ENCODE measurements around the gene LHFPL3. TPM values are rescaled to one million over a fixed set of nuclear protein-coding genes. Genes with fewer than 3 reads are reported as not detected.
"Not testable (repeated sequence)": the region's sequence is repeated elsewhere in the genome, so short reads cannot be mapped to it uniquely, and the experiment has no call there.

The LHFPL3 gene
- total RNA-seq, 1 donor from 2014 or later = not detected

DNA sequence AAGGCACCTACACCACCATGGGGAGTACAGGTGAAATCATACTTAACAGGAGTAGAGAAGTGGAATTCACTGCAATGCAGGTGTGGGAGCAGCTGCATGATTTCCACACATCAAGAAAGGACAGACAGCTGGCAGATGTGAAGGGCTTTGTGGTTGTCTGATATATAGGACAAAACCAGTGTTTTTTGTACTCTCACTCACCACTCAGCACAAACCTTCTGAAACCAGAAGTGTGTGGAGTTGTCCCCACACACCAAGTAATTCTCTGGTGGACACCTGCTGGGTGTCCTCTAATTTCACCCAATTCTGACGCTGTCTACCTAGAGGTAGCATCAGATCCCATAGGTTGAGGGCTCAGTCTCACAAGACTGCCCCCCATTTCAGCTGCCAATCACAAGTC lies 357.9 kb downstream of the LHFPL3 start:
- DNase-seq (ENCODE audit: low read depth, low spot score) = no peak

DNA sequence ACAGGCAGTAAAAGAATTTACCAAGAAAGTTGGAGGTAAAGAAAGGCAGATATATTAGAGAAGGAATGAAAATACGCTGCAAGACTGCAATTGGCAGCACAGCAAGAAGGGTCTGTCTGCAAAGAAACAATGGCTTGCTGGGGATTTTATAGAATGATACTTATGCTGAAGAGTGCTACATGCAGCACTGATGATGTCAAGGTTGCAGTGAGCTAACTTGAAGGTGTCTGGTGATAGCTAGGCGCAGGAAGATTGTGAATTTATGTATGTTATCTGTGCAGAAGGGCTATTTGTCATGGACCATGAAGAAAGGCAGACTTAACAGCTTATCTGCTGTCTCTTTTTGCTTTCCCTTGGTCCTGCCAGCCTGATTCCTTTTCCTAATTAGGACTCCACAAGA lies 366.3 kb downstream of the LHFPL3 start:
- DNase-seq (ENCODE audit: low read depth, low spot score) = no peak

DNA sequence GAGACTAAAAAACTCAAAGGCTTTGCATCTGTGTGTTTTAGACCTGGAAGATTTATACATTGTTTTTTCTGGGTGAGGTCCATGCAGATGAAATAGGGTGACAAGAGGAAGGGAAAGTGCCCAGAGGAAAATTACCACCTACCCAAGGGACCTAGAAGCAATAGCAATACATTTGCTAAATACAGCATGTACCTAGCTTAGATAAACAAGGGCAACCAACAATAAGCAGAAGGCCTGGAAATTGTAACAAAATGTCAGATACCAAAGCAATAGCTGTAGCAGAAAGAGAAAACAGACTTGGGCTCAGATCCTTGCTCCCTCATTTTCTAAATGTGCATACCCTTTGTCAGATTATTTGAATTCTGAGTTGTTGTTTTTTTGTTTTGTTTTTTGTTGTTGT lies 367.2 kb downstream of the LHFPL3 start:
- DNase-seq (ENCODE audit: low read depth, low spot score) = no peak

DNA sequence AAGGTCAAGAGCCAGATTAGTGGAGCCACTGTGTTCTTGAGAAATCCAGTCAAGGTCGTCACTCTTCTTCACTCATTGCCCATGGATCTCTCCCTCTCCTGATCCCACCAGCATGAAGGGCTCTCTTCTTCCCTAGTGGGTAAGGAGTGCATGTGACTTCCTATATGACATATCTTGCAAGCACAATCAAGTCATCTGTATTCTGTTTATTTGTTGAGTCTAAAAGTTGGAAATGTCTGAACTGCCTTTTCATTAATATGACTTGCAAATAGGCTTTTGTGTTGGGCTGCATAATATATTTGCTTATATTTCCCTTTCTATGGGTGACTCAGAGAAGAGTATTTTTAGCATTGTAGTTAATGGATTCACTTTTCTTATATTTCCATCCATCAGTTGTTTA lies 371.9 kb downstream of the LHFPL3 start:
- DNase-seq (ENCODE audit: low read depth, low spot score) = no peak

DNA sequence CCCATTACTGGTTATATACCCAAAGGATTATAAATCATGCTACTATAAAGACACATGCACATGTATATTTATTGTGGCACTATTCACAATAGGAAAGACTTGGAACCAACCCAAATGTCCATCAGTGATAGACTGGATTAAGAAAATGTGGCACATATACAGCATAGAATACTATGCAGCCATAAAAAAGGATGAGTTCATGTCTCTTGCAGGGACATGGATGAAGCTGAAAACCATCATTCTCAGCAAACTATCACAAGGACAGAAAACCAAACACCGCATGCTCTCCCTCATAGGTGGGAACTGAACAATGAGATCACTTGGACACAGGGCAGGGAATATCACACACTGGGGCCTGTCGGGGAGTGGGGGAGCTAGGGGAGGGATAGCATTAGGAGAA lies 392.6 kb downstream of the LHFPL3 start:
- not testable (repeated sequence) for DNase-seq (ENCODE audit: low read depth, low spot score)

DNA sequence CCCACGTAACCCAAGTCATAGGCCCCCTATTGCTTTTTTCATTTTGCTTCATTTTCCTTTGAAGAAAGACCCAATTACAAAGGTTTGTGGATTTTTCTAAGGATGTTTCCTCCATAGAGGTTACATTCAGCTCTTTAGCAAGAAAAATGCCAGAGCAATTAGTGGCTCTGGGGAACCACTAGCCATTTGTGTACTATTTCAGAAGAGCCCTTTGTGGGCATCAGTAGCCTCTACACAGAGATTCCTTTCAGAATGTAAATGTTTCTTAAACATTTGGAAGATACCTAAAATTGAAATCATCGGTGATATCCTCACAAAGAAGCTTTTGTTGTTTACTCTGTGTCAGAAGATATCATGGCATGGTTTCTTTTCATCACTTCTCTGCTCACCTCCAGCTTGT lies 394.6 kb downstream of the LHFPL3 start:
- no peak for DNase-seq (ENCODE audit: low read depth, low spot score)

DNA sequence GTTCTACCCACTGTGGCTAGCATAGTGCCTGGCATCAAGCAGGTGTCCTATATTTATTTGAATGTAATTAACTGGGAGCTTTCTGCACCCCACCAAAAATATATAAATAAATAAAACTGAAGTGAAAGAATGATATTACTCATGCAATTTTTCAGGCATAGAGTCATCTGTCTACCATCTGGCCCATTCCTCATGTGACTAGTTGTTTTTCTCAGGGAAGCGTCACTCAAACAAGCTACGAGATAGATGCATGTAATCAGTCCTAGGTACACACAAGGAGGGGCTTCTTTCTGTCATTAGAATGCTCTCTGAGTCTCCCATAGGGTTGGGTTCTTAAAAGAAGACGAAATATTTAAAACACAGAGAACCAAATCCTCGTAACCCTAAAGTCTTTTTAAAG lies 430.1 kb downstream of the LHFPL3 start:
- DNase-seq (ENCODE audit: low read depth, low spot score) = no peak

DNA sequence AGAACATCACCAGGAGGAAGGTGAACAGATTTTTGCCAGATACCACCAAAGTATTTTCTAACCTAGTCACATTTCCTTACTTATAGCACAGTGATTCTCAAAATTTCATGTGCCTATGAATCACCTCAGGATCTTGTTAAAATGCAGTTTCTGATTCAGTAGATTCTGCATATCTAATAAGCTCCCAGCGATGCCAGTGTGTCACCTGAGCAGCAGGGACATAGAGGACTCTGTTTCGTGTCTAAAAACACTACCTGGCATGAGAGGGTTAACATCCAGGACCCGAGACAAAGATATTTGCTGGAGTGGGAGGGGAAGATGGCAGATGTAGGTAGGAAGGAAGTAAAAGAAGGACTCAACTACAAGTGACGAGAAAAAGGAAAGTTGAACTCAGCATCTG lies 433.5 kb downstream of the LHFPL3 start:
- no peak for DNase-seq (ENCODE audit: low read depth, low spot score)

DNA sequence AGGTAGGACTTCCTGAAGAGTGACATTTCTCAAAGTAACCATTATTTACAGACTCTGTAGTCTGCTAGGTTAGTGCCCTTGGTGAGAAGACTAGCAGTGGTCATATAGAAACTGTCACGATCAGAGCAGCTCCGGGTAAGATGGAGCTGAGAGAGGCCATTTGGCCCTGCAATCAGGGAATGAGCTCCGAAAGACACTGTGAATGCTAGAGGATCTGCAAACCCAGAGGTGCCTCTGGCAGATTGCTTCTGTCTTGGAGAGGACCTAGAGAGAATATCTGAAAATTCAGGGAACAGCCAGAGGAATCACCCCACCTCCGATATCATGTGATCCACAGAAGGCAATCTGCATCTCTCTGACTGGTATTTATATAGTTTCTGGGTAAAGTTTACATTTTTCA lies 438.7 kb downstream of the LHFPL3 start:
- no peak for DNase-seq (ENCODE audit: low read depth, low spot score)

DNA sequence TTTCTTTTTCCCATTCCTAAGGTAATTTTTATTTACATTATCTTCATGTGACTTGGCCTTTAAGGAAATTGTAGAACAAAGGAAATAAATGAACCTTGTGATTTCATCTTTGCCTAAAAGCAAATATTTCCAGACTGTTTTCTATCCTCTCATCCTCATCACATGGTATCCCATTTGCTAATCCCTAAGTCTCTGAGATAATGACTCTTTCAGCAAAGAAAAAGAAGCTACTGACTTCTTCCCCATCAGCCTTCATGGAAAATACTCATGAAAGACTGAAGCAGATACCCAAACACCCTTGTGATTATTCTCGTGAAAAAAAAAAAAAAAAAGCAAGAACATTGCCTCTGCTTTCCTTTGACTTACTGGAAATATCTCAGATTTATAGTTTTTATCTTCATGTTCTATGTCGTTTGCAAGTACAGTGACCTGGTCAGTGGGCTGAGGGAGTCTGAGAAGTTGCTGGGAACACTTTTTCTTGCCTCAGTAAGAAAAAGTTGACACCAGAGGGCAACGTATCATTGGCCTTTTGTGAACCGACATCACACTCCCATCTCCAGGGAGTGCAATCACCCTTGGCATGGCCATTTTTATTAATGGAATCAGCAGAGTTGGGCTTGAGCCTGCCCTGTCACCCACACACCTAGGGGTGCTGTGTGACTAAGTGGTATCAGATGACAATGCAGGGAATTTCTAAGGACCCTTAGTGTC lies 439.6 kb downstream of the LHFPL3 start:
- no peak for DNase-seq (ENCODE audit: low read depth, low spot score)

DNA sequence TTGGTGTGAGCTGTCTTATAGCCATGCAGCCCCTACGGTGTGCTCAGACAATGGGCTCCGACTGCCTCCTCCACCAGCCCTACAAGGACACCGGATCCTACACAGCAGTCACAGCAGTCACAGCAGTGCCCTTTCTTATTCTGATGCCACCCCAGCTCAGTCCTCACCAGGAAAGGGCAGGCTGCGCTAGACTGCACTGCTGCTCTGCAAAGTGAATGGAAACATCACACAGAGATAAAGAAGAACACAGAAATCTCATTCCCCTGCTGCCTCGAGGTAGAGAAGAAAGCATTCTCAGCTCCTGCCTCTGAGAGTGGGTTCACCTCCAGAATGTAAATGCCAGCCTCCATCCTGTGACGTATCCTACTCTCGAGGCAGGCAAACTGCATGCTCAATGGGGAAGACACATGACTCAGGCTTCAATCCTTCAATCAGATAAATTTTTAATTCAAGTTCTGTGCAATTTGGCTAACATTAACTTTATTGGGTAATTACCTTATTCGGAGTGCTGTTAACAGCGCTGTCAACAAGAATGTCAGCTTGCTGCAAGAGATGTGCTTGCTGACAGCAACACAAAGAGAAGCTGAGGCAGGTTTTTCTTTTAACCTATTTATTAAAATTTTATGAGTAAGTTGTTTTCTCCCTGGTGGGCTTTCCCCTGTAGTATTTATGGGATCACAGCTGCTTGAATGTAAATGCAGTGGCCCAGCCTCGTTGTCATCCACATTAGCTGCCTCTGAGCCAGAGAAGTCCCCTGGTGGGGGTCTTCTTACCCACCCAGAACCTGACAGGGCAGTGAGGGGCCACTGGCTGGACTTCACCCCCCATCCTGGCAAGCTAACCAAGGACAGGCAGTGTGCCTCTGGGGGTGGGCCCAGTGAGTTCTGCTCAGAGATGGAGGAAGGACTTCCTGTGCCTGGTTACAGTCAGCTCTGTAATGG lies 444.3 kb downstream of the LHFPL3 start:
- no peak for DNase-seq (ENCODE audit: low read depth, low spot score)

DNA sequence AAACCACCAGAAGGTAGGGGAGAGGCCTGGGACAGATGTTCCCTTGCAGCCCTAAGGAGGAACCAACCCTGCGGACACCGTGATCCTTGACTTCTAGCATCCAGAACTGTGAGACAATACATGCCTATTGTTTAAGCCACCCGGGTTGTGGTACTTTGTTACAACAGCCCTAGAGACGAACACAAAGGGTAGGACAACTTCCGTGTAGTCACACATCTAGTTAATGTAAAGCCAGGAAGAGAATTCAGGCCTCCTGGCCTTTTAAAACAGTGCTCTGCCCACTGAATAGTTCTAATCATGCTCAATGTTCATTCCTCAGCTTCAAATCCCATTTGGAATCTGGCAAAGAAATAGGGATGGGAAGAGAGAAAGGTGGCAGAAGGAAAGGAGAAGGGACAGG lies 445.4 kb downstream of the LHFPL3 start:
- no peak for DNase-seq (ENCODE audit: low read depth, low spot score)

DNA sequence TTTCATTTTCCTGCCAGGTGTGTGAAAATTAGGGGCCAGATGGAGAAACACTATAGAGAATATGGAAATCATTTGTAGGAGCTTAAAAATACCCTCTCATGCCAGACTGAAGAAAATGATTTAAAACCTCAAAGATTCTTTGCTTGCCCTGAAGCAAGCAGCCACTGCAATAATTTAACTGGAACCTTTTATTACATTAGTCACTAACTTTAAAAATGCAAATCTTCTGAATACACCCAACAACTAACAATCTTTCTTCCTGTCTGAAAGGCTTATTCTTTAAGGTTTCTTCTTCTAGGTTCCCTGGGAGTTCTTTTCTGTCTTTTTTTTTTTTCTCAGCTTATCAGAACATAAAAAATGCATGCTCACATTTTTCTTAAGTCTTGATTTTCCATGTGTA lies 447.1 kb downstream of the LHFPL3 start:
- no peak for DNase-seq (ENCODE audit: low read depth, low spot score)

DNA sequence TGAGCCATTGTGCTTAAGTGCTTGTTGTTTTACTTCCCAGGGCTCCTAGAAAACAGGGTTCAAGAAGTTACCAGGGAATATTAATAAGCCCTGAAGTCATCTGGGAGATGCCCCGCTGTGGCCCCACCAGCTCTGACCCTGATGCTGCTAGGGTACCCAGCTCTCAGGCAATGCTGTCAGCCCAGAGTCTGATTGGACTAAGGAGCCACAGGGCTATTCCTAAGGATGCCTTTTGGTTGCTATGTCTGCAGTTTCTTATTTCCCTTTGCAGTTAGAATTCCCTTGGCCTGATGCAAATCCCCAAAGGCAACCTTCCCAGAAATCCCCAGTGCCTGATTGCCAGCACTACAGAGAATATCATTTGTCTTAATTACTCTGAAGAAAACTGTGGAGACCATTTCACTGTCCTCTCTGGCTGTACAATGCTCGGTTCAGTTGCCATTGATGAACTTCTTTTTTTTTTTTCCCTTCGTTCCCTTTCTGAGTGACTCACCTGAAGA lies 448.9 kb downstream of the LHFPL3 start:
- no peak for DNase-seq (ENCODE audit: low read depth, low spot score)

DNA sequence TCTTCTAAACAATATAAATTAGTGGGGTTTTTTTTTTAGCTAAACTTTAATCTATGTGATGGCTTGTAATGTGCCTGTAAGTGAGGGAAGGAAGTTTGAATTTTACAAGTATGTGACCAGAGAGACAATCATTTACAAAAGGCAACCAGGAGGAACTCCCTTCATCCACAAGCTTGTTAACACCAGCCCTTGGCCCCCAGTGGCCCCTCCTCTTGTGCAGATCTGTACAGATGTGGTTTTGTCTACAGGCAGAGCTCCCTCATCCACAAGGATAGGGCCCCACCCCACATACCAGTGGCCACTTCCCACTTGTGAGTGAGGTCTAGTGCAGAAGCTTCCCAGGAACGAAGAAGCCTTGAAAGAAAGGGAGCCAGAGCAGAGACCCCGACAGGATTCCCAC lies 451.5 kb downstream of the LHFPL3 start:
- DNase-seq (ENCODE audit: low read depth, low spot score) = no peak

DNA sequence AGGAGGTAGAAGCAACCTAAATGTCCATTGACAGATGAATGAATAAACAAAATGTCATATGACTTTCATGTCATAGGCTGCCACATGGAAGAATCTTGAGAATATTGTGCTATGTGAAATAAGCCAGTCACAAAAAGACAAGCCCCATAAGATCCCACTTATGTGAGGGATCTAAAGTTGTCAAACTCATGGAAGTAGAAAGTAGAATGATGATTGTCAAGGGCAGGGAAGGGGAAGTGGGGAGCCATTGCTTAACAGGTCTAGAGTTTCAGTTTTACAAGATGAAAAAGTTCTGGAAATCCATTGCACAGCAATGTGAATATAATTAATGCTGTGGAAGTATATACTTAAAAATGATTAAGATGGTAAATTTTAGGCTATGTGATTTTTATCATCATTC lies 456.3 kb downstream of the LHFPL3 start:
- DNase-seq (ENCODE audit: low read depth, low spot score) = no peak

DNA sequence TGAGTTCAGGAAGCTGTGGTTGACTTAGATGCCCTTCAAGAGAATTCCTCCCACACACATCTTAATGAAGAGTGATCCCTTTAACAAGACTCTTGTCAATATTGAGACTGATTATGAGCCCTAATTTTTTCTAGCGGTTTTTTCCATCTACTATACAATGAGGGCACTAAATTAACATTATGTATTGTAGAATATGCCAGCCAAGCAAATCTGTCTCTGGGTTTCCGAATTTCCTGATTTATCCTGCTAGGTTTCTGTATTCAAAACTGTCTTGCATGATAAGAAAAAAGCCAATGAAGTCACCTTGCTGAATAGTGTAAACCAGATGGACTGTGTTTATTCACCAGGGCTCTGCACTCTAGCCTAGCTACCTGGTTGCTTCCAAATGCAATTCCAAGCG lies 461.4 kb downstream of the LHFPL3 start:
- no peak for DNase-seq (ENCODE audit: low read depth, low spot score)

DNA sequence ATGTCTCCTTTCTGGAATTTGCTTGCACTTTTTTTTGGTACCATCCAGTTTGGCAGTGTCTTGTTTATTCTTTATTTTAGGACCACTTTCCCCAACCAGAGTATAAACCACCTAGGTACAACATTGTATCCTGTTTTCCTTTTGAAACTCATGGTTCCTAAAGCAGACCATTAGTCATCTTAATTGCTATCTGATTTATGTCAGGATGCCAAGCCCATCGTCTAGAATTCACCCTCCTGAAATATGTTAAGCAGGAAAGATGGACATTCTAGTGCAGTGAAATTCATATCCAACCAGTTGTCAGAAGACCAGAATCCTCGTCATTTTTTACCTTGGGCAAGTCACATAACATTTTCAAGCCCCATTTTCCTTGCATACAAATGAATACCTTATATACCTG lies 462.0 kb downstream of the LHFPL3 start:
- DNase-seq (ENCODE audit: low read depth, low spot score) = no peak

DNA sequence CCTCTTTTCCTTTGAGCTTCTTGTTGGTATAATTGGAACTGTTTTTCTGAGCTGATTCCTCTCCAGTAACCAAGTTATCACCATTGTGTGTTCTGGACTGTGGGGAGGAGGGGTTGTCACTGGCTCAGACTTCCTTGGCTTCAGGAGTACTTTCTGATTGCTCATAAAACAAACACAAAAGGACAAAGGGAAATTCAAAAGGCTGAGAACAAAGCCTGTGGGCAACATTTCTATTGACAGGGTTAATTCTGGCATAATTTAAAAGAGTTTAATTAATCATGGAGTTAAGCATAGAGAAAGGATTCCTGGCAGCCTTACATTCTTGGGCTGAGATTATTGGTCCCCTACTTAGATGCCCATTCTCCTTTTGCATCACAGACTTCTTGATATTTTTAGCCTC lies 462.7 kb downstream of the LHFPL3 start:
- peak; percentile 72 for DNase-seq (ENCODE audit: low read depth, low spot score)

DNA sequence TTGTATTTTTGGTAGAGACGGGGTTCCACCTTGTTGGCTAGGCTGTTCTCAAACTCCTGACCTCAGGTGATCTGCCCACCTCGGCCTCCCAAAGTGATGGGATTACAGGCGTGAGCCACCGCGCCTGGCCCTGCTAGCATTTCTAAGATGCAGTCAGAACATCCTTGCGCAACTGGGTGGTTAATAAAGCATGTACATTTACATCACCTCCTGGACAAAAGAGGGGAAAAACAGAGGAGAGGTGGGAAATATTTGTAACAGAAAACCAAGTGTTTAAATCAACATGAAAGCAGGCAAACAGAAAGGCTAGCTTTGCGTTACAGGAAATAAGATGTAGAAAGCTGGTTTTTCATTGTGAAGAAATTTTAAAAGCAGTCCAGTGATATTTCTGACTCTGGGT lies 464.7 kb downstream of the LHFPL3 start:
- no peak for DNase-seq (ENCODE audit: low read depth, low spot score)

DNA sequence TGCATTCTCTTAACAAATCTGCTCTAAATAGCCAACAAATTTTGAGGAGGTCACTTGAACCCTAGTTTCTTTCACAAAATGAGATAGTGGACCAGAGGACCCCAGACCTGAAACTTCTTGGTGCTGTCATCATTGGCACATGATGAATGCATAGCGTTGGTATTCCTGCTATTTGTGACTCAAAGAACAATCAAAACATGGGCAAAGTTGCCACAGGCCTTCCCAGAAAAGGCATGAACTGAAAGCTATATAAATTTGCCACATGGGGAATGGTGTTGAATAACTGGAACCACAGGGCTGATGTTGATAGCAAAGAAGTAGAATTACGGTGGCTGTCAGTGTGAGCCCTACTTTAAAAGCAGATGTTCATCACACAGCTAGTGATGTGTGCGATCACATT lies 465.8 kb downstream of the LHFPL3 start:
- no peak for DNase-seq (ENCODE audit: low read depth, low spot score)

DNA sequence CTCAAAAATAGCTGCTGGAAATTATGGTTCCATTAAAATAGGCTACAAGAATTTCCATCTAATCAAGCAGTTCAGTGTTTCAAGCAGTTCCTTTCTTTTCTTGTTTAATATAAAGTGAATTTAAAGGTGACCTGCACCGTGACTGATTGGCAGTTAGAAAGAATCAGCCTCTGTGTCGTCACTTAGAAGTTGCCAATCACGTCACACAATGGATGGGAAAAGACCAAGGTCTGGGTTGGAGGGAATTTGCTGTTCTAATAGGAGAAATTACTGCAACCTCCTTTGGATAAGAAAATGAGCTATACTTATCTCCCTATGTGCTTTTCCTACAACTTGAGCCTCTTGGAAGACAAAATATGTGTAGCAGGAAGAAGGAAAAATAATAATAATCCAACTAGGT lies 466.2 kb downstream of the LHFPL3 start:
- no peak for DNase-seq (ENCODE audit: low read depth, low spot score)

DNA sequence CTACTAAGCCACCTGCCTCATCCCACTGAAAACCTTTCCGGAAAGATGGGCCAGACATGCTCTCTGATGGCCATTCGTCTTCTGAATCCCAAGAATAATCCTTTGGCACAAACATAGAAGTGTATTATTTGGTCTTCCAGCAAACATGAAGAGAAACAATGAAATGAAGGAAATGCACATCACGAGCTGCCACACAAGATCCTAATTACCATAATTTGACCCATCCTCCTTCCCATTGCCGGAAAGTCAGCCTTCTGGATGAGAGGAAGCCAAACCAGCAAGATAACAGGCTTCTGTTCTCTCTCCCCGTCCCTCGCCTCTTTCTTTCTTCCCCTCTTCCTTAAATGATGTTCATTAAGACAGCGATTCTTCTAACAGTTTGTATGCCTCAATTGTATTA lies 466.7 kb downstream of the LHFPL3 start:
- DNase-seq (ENCODE audit: low read depth, low spot score) = no peak

Data from pulmonary artery endothelial cell (primary cell).